GM19452 (cell line): Measurements from ENCODE around the gene FMNL3.
"Not testable (repeated sequence)": the region's sequence is repeated elsewhere in the genome, so short reads cannot be mapped to it uniquely, and the experiment has no call there.

Experiments used
- ATAC-seq: cut with Tn5 transposase; IDR thresholded peaks from one replicate; pipeline ENCODE4 v1.9.1; 2021; ENCODE audit not compliant: unreplicated experiment

The FMNL3 gene

GRCh38 chr12:49635036-49635435 is 72.2 kb downstream of the FMNL3 start:
- no peak for ATAC-seq

GRCh38 chr12:49633703-49634345 is 73.4 kb downstream of the FMNL3 start:
- no peak for ATAC-seq

GRCh38 chr12:49632986-49633702 is 74.1 kb downstream of the FMNL3 start:
- no peak for ATAC-seq

GRCh38 chr12:49632401-49632800 is 74.8 kb downstream of the FMNL3 start:
- ATAC-seq: no peak

GRCh38 chr12:49631336-49631907 is 75.8 kb downstream of the FMNL3 start:
- ATAC-seq: no peak

GRCh38 chr12:49627752-49628360 is 79.3 kb downstream of the FMNL3 start:
- no peak for ATAC-seq

- no peak for ATAC-seq
Measured at GRCh38 chr12:49626836-49627235, 80.4 kb downstream of the FMNL3 start.

GRCh38 chr12:49626169-49626835 is 80.9 kb downstream of the FMNL3 start:
- ATAC-seq: no peak

GRCh38 chr12:49624921-49625577 is 82.2 kb downstream of the FMNL3 start:
- no peak for ATAC-seq

- ATAC-seq: peak; percentile 77
Measured at GRCh38 chr12:49623142-49623904, 83.9 kb downstream of the FMNL3 start, which contains the start of gene PRPF40B. Gene PRPF40B (plus strand): TSS chr12:49623561. CDS start chr12:49623591, 30 bp downstream.

GRCh38 chr12:49622501-49623141 is 84.6 kb downstream of the FMNL3 start:
- ATAC-seq: peak; percentile 36

GRCh38 chr12:49621651-49622500 is 85.3 kb downstream of the FMNL3 start:
- ATAC-seq: no peak

- ATAC-seq: no peak
Measured at GRCh38 chr12:49619286-49619685, 87.9 kb downstream of the FMNL3 start.

GRCh38 chr12:49618576-49618975 is 88.6 kb downstream of the FMNL3 start:
- ATAC-seq: no peak

GRCh38 chr12:49616533-49617219 is 90.5 kb downstream of the FMNL3 start:
- no peak for ATAC-seq

- ATAC-seq: no peak
Measured at GRCh38 chr12:49615725-49616124, 91.5 kb downstream of the FMNL3 start.

GRCh38 chr12:49612210-49612609 is 95.0 kb downstream of the FMNL3 start:
- ATAC-seq: no peak

- not testable (repeated sequence) for ATAC-seq
Measured at GRCh38 chr12:49610785-49611184, 96.4 kb downstream of the FMNL3 start.
